SU-DHL-6 (cell line): Measurements from ENCODE around the gene ABTB1.

Source experiments
- EZH2phosphoT487 ChIP-seq: fragments of 200-600 bp; sonication (generic), shearing (Covaris generic); conservative IDR thresholded peaks from 2 replicates; pipeline ENCODE4 v1.6.1; 2018; ENCODE audit warnings: mild to moderate bottlenecking, antibody characterized with exemption, low read length, moderate library complexity, mixed read lengths
- TF ChIP-seq, protein P1 (sequence below): fragments of 200-600 bp; sonication (generic); IDR thresholded peaks from one replicate; pipeline ENCODE4 v1.5.1; 2017; ENCODE audit warnings: antibody characterized with exemption, mild to moderate bottlenecking, low read length, moderate library complexity; ENCODE audit not compliant: insufficient read depth, poor library complexity, severe bottlenecking

GRCh38 chr3:127699416-127700300 is 26.9 kb downstream of the ABTB1 start:
- TF ChIP-seq, protein P1, sequence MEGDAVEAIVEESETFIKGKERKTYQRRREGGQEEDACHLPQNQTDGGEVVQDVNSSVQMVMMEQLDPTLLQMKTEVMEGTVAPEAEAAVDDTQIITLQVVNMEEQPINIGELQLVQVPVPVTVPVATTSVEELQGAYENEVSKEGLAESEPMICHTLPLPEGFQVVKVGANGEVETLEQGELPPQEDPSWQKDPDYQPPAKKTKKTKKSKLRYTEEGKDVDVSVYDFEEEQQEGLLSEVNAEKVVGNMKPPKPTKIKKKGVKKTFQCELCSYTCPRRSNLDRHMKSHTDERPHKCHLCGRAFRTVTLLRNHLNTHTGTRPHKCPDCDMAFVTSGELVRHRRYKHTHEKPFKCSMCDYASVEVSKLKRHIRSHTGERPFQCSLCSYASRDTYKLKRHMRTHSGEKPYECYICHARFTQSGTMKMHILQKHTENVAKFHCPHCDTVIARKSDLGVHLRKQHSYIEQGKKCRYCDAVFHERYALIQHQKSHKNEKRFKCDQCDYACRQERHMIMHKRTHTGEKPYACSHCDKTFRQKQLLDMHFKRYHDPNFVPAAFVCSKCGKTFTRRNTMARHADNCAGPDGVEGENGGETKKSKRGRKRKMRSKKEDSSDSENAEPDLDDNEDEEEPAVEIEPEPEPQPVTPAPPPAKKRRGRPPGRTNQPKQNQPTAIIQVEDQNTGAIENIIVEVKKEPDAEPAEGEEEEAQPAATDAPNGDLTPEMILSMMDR, result no peak
- TF ChIP-seq EZH2phosphoT487, result no peak
